GM15510 (cell line): ENCODE measurements around the gene DPH6.

Source experiments
- POLR2A ChIP-seq: IDR thresholded peaks from 3 replicates; pipeline ENCODE4 v1.6.1; 2011; ENCODE audit warnings: borderline replicate concordance; ENCODE audit not compliant: insufficient read length; ENCODE audit errors: extremely low read depth

Gene DPH6

GRCh38 chr15:35549567-35549966 is 3.6 kb upstream of the DPH6 start:
- TF ChIP-seq POLR2A: no peak

DNA sequence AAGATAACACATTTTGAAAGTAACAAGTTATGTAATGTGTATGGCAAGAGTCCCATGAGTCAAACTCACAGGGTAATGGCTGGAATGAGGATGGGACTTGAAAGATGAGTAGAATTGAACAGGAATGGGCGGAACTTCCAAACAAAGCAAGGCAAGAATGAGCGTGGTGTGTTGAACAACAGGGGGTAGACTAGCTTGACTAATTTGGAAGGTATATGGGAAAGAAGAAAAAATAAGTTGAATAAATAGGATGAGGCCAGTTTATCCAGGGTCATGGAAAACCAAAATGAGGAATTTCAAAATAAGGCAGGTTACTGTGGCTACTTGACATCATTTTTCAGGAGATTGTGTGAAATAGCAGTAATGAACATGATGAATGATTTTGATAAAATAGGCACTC is 2.5 kb upstream of the DPH6 start:
- TF ChIP-seq POLR2A: no peak

- TF ChIP-seq POLR2A: no peak
These were observed 1.9 kb upstream of the DPH6 start for GRCh38 chr15:35547775-35548364.

DNA sequence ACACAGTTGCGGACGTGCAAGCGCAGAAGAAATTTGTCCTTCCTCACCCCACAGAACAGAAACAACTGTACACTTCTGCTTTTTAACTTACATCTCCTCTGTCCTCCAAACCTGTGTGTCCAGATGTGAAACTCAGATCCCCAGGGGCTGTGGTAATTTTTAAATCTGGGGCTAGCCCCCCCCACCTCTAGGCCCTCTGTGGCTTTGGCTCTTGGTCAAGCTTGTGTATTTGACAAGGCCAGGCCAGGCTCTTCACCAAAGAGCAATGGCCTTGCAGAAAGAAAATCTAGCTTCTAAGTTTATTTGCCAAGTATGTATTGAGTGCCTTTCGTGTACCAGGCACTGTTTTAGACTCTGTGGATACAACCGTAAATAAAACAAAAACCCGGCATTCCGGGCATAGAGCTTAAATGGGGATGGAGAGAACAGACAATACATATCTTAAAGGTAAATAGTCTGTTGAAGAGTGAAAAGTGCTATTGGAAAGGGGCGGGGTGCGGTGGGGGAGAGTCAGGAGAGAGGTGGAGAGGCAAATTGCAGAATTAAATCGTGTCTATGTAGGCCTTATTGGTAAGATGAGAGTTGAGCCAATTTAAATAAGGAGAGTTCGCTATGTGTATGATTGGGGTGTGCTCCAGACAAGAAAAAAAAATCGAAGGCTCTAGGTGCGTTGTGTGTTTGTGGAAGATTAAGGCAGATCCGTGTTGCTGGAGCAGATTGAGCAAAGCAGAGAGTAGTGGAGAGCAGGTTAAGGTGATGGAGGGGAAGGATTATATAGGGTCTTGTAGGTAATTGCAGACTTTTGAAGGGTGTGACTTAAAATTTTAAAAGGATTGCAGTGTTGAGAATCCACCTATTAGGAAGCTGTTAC is 781 bp upstream of the DPH6 start:
- no peak for TF ChIP-seq POLR2A

GRCh38 chr15:35545316-35545823 is 595 bp downstream of the DPH6 start:
- no peak for TF ChIP-seq POLR2A

DNA sequence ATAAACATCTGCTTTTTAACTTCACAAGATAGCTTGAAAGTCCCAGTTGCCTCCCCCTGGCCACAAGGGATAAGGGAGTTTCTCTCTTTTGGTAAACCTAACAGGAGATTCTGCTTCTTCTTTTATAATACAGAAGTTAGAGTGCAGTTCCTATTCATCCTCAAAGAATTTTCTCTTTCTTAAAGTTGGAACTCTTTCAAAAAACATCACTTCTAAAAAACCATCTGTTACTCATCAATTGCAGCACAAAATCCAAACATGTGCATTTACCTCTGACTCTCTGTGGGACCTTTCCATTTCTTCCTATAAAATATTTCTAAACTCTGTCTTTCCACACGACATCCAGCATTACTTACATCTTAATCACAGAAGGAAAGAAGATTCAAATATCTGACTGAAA is 5.1 kb downstream of the DPH6 start:
- TF ChIP-seq POLR2A: no peak

GRCh38 chr15:35540021-35540420 is 5.9 kb downstream of the DPH6 start:
- no peak for TF ChIP-seq POLR2A

DNA sequence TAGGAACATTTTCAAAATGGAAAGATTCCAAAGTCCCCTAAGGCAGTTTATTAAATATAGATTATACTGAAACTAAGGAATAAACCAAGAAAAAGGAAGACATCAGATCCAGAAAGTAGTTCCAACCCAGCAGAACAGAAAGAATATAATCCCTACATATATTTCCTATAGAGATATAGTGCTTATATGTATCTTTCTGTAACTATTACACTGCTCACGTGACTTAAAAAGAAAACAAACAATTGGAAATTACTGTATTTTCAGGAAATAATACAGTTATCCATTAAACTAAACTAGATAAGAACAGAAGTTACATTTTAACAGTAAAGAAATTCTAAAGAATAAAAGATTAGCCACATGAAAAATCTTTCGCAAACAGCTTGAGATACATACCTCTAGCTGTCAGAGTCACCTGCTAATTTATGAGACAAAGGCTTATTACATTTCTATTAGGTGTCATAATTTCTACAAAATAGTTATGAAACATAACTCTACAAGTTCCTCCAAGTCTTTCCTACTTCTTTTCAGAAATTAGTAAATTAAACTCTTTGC is 10.5 kb downstream of the DPH6 start:
- TF ChIP-seq POLR2A: no peak

DNA sequence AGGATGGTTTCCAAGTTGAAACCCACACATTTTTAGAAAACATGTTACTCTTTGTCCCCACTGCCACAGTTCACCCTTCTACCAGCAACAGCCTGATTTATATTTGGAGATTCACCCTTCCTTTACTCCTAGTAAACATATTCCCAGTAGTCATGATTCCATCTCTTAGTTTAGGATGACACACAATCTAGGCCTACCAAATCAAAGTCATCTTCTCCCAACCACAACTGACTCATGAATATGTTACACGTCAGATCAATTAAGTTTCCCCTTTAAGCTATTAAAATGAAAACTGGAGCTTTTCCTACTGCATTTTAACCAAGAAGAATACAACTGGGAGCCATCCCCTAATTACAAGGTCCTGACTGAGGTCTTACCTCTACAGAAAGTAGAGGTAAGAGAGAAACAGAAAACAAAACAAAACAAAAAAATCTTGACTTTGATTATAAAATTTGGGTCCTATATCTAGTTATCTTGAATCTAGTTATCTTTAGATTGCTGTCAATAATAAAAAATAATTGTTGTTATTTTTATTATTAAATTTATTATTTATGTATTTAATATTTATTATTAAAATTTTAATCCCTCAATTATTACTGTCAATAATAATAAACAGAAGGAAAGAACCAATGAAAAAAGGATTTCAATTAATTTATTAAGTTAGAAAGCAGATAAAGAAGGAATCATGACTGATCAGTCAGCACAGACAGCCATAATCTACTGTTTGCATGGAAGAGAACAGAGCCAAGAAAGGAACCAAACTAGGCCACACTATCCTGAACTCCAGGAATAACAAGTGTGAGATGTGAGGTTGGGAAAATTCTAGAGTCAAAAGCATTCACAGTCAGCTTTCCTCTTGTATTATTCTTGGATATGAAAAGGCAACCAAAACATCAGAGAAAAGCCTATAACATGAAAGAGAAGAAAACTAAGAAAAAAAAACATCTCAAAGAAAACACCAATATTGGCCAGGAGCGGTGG is 12.5 kb downstream of the DPH6 start:
- no peak for TF ChIP-seq POLR2A

DNA sequence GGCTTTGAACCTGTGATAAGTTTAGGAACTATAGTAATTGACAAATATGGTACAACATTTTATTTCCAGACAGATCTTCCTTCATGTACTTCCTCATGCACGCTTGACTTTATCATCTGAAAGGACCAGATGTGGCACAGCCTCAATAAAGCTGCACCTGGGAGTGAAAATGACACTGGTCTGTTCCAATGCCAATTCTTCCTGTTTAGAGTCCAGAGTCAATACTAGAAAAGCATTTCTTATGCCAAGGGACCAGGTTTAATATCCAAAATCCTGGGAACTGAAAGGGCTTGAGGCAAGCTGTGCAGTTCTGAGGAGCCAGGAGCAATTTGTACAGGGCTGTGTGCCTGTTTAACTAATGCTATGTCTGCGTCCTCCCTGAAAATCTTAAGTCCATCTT is 15.3 kb downstream of the DPH6 start:
- TF ChIP-seq POLR2A: no peak

DNA sequence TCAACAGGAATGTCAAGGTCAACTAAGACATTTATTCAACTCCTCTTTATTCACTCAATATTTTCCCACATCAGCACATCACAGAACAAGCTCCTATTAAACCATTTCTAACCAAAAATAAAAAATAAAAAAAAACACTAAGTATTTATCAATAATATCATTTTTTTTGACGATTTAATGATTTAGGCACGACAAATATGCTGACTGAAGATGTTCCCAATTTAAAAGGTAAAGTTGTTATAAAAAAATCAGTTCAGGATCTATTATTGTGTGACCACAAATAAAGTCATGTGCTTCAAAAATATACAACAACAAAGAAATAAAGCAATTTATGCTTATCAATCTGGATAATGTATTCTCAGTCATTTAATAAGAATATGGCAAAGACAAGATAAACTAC is 16.2 kb downstream of the DPH6 start:
- no peak for TF ChIP-seq POLR2A

DNA sequence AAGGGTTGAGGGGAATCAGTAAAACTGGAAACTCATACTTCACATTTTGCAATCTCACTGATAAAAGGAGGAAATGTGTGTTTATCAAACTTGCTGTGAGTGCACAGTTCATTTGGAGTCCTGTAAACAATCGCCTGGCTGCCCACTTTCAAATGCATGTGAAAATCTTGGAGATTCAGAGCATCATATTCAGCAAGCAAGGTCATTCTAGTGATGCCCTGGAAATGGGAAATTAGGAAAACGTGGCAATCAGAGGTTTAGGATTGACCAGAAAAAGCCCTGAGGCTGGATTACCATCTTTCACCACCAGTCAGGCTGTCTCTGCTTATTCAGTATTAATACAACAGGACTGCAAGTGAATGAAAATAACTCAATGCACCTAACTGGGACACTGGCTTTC is 23.9 kb downstream of the DPH6 start:
- no peak for TF ChIP-seq POLR2A

- no peak for TF ChIP-seq POLR2A
These were observed 26.3 kb downstream of the DPH6 start for GRCh38 chr15:35519541-35520149.

DNA sequence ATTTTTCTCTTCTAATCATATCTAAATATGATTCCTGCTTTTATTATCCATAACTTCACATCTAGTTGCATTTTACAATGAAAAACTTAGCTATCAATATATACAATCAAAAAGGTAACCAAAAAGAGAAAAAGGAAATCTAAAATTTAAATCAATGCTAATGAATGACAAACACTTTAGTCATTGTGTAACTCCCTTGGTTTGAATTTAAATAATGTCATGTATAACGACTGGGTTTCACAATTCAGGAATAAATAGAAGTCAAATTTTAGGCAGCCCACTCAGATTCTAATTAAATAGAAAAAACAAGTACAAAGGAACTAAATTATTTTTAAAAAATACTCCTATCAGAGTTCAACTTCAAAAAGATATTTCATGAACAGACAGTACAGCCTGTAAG is 26.9 kb downstream of the DPH6 start:
- no peak for TF ChIP-seq POLR2A
